Brain pericyte (primary cell): ENCODE data around the gene NUTM1.
"Not testable (repeated sequence)": the region's sequence is repeated elsewhere in the genome, so short reads cannot be mapped to it uniquely, and the experiment has no call there.

Source experiments
- DNase-seq: peaks from one replicate; pipeline ENCODE4 v3.0.0-alpha.2; 2012; ENCODE audit warnings: low read depth, low spot score

The NUTM1 gene

GRCh38 chr15:34362047-34362773, 19.1 kb downstream of the NUTM1 start:
- no peak for DNase-seq

GRCh38 chr15:34364041-34364440, 20.9 kb downstream of the NUTM1 start:
- DNase-seq: no peak

GRCh38 chr15:34365091-34365825, 22.1 kb downstream of the NUTM1 start:
- DNase-seq: no peak

GRCh38 chr15:34365836-34366235, 22.7 kb downstream of the NUTM1 start:
- no peak for DNase-seq

GRCh38 chr15:34366271-34367065, 23.4 kb downstream of the NUTM1 start:
- DNase-seq: no peak

GRCh38 chr15:34367101-34368081, 24.3 kb downstream of the NUTM1 start, which contains the start of gene LPCAT4:
Gene LPCAT4 (minus strand): TSS chr15:34367196. CDS start chr15:34367100, 96 bp downstream.
- DNase-seq: peak; percentile 59

GRCh38 chr15:34370129-34370528, 27.0 kb downstream of the NUTM1 start:
- no peak for DNase-seq

- no peak for DNase-seq
Observed at GRCh38 chr15:34370643-34371042, 27.5 kb downstream of the NUTM1 start.

- DNase-seq: no peak
Observed at GRCh38 chr15:34373951-34374350, 30.8 kb downstream of the NUTM1 start.

GRCh38 chr15:34374816-34375215, 31.7 kb downstream of the NUTM1 start:
- DNase-seq: no peak

GRCh38 chr15:34375541-34375940, 32.4 kb downstream of the NUTM1 start:
- DNase-seq: not testable (repeated sequence)

GRCh38 chr15:34376856-34377255, 33.7 kb downstream of the NUTM1 start:
- no peak for DNase-seq

GRCh38 chr15:34380491-34380890, 37.4 kb downstream of the NUTM1 start:
- DNase-seq: not testable (repeated sequence)

GRCh38 chr15:34381829-34382521, 38.9 kb downstream of the NUTM1 start:
- not testable (repeated sequence) for DNase-seq

- not testable (repeated sequence) for DNase-seq
Observed at GRCh38 chr15:34389594-34390086, 46.5 kb downstream of the NUTM1 start.

- DNase-seq: not testable (repeated sequence)
Observed at GRCh38 chr15:34392981-34393380, 49.9 kb downstream of the NUTM1 start.

- DNase-seq: not testable (repeated sequence)
Observed at GRCh38 chr15:34397637-34398259, 54.6 kb downstream of the NUTM1 start.

GRCh38 chr15:34403160-34403598, 60.1 kb downstream of the NUTM1 start:
- not testable (repeated sequence) for DNase-seq

GRCh38 chr15:34403899-34404298, 60.8 kb downstream of the NUTM1 start:
- not testable (repeated sequence) for DNase-seq
